Activated T-cell treated with anti-CD3 and anti-CD28 coated beads for 48 hours (primary cell): Measurements from ENCODE around the gene COG1.
"Not testable (repeated sequence)": the region's sequence is repeated elsewhere in the genome, so short reads cannot be mapped to it uniquely, and the experiment has no call there.

Experiments used
- DNase-seq: peaks from one replicate; pipeline ENCODE4 v3.0.0-alpha.2; 2020; ENCODE audit warnings: low read depth

Gene COG1, protein sequence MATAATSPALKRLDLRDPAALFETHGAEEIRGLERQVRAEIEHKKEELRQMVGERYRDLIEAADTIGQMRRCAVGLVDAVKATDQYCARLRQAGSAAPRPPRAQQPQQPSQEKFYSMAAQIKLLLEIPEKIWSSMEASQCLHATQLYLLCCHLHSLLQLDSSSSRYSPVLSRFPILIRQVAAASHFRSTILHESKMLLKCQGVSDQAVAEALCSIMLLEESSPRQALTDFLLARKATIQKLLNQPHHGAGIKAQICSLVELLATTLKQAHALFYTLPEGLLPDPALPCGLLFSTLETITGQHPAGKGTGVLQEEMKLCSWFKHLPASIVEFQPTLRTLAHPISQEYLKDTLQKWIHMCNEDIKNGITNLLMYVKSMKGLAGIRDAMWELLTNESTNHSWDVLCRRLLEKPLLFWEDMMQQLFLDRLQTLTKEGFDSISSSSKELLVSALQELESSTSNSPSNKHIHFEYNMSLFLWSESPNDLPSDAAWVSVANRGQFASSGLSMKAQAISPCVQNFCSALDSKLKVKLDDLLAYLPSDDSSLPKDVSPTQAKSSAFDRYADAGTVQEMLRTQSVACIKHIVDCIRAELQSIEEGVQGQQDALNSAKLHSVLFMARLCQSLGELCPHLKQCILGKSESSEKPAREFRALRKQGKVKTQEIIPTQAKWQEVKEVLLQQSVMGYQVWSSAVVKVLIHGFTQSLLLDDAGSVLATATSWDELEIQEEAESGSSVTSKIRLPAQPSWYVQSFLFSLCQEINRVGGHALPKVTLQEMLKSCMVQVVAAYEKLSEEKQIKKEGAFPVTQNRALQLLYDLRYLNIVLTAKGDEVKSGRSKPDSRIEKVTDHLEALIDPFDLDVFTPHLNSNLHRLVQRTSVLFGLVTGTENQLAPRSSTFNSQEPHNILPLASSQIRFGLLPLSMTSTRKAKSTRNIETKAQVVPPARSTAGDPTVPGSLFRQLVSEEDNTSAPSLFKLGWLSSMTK

DNA sequence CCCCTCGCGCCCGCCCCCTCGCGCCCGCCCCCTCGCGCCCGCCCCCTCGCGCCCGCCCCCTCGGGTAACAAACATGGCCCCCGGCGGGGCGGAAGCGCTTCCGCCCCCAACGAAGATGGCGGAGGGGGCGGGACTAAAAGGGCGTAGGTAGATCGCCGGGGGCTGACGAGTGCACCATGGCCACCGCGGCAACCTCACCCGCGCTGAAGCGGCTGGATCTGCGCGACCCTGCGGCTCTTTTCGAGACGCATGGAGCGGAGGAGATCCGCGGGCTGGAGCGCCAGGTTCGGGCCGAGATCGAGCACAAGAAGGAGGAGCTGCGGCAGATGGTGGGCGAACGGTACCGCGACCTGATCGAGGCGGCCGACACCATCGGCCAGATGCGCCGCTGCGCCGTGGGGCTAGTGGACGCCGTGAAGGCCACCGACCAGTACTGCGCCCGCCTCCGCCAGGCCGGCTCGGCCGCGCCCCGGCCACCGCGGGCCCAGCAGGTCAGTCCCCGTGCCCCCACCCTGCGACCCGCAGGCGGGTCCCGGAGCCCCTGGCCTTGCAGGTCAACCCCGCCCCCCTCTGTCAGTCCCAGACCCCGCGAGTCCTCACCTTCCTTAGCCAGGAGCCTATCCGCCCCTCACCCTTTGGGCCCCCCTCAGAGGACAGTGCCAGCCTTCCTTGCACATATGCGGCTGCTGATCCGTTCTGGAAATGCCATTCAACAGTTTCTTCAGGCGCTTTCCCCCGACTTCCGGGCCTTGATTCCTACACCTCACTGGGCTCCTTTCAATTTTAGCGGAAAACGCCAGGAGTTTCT, at the start of gene COG1:
Gene COG1 (plus strand): TSS at position 162 of the 808 bp plus-strand sequence. CDS start 15 bp downstream, at position 177.
- peak; percentile 83 for DNase-seq

DNA sequence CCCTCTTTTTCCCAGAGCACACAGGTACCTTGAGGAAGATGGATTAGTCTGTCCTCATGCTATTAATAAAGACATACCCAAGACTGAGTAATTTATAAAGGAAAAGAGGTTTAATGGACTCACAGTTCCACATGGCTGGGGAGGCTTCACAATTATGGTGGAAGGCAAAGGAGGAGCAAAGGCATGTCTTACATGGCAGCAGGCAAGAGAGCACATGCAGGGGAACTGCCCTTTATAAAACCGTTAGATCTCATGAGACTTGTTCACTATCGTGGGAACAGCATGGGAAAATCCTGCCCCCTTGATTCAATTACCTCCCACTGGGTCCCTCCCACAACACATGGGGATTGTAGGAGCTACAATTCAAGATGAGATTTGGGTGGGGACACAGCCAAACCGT, 48.6 kb upstream of the COG1 start:
- DNase-seq = not testable (repeated sequence)

DNA sequence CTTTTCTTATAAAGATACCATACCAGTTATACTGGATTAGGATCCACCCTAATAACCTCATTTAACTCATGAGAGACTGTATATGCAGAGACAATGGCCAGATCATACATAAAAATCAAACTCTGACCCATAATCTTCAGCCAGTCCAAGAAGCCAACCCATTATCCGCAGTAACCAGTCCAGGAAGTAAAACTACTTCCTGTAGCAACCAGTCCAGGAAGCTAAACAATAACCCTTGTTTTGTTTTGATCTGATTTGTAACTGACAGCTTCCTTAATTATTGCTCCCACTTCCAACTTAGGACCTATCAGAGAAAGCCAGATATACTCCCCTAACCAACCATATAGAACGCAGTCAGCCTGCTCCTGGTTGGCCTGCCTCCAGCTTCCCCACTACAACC, 47.2 kb upstream of the COG1 start:
- DNase-seq = no peak

DNA sequence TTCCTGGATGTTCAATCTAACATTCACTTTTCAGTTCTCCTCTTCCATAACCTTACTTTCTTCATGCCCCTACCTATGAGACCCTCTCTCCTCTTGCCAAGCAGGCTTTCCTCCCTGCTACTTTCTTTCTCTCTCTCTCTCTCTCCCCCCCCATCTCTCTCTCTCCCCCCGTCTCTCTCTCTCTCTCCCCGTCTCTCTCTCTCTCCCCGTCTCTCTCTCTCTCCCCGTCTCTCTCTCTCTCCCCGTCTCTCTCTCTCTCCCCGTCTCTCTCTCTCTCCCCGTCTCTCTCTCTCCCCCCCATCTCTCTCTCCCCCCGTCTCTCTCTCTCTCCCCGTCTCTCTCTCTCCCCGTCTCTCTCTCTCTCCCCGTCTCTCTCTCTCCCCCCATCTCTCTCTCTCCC, 45.1 kb upstream of the COG1 start:
- DNase-seq = not testable (repeated sequence)

DNA sequence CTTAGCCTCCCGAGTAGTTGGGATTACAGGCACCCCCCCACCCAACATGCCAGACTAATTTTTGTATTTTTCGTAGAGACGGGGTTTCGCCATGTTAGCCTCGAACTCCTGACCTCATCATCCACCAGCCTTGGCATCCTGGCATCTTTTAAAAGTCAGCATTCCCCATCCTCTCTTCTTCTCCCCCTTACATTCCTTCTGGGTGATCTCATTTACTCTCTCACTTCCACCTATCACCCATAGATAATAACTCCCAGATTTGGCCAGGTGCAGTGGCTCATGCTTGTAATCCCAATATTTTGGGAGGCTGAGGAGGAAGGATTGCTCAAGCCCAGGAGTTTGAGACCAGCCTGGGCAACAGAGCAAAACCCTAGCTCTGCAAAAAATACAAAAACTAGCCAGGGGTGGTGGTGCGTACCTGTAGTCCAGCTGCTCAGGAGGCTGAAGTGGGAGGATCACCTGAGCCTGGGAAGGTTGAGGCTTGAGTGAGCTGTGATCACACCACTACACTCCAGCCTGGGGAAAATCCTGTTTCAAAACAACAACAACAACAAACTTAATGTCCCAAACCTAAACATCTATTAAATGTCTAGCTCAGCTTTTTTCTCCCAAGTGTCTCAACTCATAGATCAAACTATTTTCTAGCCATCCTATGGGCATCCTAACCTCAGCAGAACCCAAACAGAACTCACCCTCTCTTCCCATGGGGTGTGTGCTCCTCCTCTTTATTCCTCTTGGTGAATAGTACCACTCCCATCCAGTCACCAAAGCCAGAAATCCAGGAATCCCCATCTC, 44.1 kb upstream of the COG1 start:
- DNase-seq = no peak

DNA sequence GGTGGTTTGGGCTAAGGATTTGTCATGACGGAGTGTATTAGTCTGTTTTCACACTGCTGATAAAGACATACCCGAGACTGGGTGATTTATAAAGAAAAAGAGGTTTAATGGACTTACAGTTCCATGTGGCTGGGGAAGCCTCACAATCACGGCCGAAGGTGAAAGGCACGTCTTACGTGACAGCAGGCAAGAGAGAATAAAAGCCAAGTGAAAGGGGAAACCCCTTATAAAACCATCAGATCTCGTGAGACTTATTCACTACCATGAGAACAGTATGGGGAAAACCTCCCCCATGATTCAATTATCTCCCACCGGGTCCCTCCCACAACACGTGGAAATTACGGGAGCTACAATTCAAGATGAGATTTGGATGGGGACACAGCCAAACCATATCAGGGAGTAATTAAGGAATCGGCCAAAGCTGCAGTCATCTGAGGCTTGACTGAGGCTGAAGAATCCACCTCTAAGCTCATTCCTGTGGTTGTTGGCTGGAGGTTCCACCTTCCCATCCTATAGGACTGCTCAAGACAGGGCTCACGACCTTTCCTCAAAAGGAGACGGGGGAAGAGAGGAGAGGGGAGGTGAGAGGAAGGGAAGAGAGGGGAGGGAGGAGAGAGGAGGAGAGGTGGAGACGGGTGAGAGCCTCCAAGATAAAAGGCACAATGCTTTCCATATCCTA, 42.1 kb upstream of the COG1 start:
- not testable (repeated sequence) for DNase-seq

DNA sequence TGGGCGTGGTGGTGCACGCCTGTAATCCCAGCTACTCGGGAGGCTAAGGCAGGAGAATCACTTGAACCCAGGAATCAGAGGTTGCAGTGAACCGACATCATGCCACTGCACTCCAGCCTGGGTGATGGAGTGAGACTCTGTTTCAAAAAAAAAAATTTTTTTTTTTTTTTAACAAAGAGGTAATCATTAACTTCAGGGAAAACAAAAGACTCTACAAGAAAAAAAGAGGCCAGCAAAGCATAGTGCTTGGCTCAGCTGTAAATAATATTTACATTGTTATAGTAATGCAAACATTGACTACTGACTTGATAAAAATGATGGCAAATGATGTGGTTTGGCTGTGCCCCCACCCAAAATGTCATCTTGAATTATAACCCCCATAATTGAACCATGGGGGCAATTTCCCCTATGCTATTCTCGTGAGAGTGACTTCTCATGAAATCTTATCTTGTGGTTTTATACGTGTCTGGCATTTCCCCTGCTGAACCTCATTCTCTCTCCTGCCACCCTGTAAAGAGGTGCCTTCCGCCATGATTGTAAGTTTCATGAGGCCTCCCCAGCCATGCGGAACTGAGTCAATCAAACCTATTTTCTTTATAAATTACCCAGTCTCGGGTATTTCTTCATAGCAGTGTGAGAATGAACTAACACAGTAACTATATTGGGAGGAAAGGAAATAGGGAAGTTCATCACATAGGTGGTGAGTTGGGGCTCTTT, 40.8 kb upstream of the COG1 start:
- DNase-seq = no peak

DNA sequence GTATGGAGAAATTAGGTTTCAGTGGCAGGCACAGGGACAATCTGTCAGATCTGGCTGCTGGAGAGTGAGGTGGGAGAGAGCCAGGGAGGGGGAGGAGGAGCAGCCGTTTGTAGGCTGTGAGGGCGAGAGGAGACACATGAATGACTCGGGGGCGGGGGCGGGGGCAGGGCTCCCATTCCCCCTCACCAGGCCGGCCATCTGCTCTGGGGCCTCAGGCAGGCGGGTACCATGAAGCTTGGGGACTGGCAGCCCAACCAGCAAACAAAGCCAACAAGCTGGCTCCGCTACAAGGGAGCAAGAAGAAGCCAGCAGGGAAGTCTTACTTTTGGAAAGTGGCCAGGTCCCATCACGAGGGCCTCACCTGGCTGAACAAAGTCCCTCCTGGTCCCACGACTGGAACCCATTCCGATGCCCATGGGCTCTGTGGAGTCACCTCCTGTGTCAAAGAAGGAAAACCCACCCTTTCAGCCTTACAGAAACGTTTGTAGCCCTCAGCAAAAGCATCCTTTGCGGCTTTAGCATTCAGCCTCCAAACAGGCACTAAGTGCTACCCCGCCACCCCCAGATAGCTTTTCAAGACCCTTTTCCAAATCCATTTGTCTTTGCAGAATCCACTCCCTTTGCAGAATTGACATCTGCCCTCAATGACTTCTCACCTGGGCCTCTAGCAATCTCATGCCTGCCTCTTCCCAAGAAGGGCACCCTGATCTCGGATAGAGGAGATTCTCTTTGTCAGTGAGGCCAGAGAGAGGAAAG, 37.3 kb upstream of the COG1 start:
- no peak for DNase-seq

DNA sequence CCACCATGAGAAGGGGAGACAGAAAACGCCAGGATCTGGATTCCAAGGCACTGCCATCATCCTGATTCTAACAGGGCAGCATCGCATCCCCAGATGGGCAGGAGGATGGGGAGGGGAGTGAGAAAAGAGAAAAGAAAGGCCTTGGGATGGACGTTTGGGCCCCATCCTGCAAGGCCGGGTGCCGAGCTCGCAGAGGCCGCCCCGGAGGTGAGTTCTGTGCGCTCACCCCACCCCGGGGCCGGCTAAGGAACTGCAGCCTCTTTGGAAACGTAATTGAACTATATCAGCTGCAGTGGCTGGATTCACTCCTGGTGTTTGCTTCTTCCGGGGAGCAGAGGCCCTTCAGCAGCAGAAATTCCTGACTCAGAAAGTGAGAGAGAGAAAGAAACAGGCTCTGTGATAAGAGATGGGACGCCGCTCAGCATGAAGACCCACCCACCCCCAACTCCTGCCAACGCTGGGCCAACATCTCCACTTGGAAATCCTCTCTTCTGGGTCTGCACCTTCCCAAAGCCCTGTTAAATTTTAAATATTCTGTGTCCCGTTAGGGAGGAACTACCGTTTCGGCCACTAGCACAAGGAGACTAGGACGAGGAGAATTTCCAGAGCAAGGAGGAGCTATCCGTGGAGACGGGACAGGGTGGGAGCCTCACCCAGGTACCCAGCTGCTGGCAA, 36.6 kb upstream of the COG1 start:
- peak; percentile 52 for DNase-seq

DNA sequence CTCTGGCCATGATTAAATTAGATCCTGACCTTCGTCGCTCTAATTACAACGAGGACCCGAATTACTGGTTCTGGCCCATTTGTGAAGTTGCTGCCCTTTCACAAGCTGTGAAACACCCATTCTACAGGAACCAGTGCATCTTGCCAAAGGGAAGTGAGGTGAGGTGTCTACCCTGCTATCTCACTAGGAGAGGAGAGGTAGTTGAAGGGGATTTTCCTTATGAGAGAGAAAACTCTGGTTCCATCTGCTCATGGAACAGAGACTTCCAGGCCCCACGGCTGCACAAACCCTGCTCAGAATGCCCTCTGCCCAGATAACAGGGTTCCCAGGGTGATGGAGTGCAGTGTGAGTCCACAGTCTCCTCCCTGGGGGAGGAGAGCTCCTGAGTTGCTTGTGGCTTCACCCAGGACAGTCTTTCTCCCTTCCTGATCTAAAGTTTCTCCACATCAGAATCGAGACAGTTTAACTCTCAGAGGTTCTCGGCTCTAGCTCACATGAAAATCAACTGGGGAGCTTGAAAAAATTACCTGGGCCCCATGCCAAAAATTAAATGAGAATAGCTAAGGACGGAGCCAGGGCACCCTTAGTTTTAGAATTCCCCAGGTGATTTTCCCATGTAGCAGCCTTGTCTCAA, 35.9 kb upstream of the COG1 start:
- no peak for DNase-seq

DNA sequence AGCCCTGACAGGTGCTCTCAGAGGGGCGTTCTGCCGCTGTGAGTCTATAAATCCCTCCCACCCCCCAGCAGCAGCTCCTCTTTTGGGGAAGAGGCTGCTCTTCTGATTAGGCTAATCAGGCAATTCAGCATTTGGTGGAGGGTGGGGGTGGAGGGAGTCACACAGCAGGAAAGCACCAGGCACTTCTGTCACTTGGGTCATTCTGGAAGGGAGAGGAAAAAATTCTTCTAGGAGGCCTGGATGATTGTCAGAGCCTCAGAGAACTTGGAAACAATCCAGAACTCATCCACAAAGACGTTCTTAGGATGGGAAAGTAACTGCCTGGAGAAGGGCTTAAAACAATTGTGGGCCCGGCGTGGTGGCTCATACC, 35.3 kb upstream of the COG1 start:
- no peak for DNase-seq

DNA sequence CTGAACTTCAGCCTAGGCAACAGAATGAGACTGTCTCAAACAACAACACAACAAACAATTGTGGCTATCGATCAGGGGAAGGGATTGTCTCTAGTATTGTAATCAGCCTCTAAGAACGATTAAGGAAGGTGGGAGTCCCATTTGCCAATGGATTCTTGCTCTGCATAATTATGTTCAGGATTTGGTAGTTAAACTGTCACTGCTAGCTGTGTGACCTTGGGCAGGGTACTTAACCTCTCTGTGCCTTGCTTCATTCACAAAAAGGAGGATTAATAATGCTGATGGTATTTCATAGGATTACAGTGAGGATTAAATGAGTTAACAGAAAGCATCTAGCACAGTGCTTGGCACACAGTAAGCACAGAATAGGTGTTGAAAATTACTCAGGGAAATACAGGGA, 34.7 kb upstream of the COG1 start:
- DNase-seq = no peak

DNA sequence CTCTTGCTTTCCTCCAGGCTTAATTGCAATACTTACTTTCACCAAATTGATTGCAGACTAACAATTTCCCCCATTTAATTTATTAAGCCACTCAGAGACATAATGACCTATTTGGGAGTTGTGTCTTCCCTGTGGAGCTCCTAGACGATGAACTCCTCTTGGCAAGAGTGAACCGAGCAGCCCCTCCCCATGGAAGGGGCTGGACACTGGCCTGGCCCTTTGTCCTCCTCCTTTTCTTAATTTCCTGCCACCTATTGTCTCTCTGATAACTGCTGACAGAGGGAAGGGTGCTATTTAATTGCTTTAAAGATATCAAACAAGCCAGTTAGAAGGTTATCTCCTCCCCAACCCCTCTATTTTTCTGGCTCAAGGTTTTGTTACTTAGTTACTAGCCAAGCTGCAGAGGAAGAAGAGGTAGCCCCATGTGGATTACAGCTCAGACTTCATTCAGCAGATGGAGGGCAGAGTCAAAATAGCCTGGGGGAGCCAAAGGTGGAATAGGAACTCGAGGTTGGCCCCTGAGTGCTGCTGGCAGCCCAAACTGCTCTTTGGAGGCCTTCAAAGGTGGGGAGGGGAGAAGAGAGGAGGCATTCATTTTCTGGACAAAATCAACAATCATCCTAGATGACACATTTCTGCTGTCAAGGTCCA, 31.8 kb upstream of the COG1 start:
- DNase-seq = no peak

DNA sequence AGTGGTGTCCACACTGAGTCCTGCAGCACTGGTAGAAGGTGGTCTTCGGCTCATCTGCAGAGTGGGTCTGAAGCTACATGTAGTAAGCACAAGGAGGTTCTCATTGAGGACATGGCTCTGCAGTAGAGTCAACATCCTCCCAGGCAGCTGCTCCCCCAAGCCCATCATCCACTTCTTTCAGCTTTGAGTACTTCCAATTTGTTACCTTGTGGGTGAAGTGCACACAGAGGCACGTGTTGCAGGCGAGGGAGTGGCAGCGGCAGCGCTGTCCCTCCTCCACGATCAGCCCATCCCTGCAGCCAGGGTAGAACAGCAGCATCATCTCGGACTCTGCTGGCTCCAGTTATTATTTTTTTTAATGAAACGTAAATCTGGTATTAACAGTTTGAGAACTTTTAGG, 29.8 kb upstream of the COG1 start:
- DNase-seq = no peak

DNA sequence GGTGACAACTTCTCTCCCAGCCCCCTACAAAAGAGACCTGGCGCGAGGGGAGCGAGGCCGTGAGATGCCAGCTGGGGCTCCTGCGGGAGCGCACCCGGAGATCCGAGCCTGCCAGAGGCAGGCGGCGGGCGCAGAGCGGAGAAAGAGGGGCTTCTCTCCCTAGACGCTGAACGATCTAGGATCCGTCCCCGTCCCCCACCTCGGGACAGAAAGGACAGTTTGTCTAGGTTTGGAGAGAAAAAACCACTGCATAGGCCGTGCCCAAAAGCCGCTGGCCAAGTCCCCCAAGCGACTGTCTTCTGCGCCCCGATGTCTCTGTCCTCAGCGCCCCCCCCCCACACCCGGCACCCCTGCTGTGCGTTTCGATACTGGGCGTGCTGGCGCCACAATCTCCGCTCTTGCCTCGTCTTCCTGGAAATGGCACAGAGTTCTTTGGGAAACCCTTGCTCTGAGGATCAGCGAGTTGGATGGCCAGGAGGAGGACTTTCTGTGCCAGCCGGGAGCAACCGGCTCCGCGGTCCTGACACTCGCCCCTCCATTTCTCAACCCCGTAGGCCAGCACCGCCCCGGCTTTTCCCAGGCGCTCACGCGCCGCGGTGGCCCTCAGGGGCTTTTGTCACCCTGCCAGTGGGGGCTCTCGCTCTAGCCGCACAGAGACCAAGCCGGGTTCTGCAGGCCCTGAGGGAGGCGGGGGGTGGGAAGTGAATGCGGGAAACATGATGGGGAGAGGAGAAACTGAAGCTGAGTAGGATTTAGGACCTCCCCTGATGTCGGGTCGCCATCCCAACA, 27.0 kb upstream of the COG1 start:
- no peak for DNase-seq

DNA sequence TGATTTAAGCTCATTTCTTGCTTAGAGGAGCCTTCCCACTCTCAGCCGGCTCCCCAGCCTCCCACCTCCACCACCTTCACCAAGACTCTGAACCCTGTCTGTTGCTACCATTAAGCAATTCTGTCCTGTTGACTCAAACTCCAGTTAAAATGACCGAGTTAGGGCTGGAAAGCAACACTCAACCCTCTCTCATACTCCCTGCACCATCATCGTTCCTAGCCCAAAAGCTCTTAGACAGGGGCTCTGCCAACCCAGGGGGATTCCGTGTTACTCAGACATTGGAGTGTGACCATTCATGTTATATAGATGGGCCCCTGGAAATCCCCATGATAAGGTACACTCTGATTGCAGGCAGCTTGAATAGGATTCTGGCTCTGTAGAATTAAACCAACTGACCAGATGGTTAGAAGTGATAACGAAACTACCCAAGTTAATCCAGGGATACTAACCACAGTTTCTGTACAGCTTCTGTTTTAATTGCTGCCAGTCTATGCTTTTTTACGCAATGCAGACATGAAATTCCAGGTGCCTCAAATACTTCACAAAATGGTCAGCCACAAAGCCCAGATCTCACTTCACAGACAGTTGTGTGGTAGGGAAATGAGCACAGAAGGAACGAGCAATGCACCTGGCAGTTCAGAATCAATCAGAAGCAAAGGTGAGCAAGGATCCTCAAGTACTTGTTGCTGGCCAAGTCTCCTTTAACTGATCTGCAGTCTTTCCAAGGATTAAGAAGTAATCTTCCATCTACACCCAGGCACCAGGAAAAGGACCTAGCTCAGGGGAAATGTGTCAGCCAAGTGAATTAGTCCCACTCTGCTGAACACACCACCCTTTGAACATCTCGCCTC, 25.9 kb upstream of the COG1 start:
- no peak for DNase-seq
